ENCODE measurements around the gene ENG.

DNA sequence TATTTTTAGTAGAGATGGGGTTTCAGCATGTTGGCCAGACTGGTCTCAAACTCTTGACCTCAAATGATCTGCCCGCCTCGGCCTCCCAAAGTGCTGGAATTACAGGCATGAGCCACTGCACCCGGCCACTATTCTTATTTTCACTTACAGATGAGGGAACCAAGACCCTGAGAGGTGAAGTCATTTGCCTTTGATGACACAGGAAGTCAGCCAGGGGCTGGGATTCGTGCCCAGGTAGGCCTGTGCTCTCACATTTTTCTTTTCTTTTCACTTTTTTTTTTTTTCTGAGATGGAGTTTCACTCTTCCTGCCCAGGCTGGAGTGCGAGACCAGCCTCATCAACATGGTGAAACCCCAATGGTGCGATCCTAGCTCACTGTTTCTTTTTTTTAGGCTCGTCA lies 22.2 kb downstream of the ENG start:
- TF ChIP-seq, protein P1, sequence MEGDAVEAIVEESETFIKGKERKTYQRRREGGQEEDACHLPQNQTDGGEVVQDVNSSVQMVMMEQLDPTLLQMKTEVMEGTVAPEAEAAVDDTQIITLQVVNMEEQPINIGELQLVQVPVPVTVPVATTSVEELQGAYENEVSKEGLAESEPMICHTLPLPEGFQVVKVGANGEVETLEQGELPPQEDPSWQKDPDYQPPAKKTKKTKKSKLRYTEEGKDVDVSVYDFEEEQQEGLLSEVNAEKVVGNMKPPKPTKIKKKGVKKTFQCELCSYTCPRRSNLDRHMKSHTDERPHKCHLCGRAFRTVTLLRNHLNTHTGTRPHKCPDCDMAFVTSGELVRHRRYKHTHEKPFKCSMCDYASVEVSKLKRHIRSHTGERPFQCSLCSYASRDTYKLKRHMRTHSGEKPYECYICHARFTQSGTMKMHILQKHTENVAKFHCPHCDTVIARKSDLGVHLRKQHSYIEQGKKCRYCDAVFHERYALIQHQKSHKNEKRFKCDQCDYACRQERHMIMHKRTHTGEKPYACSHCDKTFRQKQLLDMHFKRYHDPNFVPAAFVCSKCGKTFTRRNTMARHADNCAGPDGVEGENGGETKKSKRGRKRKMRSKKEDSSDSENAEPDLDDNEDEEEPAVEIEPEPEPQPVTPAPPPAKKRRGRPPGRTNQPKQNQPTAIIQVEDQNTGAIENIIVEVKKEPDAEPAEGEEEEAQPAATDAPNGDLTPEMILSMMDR (conservative IDR thresholded peaks at IDR 0.05 in 1 of 2, IDR thresholded peaks at IDR 0.05 in 1 of 2; ENCODE audit: extremely low read depth in 1 of 2, insufficient read depth in 1 of 2, low read depth in 1 of 2, low read length in 2 of 2): no peak
- no peak for TF ChIP-seq EZH2 (IDR thresholded peaks at IDR 0.05; ENCODE audit: borderline replicate concordance, low read length)
